ENCODE data around the gene MCM10.

DNA sequence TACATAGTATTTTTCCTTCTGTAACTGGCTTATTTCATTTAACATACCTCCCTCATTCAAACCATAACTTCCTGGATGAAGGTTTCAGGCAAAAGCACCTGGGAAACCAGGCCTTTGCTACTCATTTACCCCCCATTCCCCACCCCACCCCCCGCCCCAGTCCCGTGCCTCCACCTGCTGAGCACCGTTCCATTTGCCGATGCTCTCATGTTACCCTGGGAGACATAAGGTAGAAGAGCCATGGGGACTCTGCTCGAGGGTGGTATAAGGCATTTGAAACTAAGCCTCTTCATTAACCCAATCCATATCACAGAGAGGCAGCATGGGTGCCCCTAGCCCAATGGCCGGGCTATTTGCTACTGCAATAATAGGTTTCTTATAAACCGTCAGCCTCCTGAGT lies 22.2 kb upstream of the MCM10 start:
- TF ChIP-seq EZH2 (IDR thresholded peaks at IDR 0.05): no peak
- no peak for TF ChIP-seq POLR2AphosphoS5 (IDR thresholded peaks at IDR 0.05; ENCODE audit: borderline replicate concordance, low read depth, low read length)
- TF ChIP-seq FOXP2 (optimal IDR thresholded peaks at IDR 0.05; ENCODE audit: control extremely low read depth, extremely low read length, insufficient read depth): no peak
